GM18858 (cell line): ENCODE results near the gene PTH.

Experiments
- ATAC-seq: cut with Tn5 transposase; IDR thresholded peaks from one replicate; pipeline ENCODE4 v1.9.1; 2021; ENCODE audit not compliant: unreplicated experiment

PTH gene

DNA sequence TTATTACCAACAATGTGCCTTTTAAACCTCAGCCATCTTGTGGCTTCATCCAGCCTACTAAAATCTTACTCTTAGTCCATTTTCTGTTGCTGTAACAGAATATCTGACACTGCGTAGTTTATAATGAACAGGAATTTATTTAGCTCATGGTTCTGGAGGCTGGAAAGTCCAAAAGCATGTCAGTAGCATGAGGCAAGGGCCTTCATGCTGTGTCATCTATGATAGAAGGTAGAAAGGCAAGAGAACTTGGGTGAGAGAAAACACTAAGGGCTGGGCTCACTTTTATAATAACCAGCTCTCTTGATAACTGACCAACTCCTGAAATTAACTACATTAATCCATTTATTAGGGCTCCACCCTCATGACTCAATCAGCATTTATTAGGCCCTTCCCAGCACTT lies 46.3 kb downstream of the PTH start:
- ATAC-seq, result no peak

DNA sequence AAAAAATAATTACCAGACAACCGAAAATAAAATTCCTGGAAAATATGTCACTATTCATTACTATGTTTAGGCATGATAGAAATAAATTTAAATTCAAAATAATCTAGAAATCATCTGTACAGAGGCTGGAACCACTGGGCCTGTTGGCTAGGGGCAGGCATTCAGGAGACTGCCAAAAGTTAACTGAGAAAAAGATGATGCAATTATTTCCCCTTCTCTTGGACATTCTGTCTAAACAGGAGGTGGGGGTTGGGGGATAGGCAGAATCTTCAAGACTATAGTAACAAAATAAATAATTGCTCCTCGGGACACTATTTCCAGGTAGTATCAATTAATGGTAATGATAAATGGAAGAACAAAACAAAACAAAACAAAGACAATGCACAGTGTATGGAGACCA lies 46.9 kb downstream of the PTH start:
- no peak for ATAC-seq

DNA sequence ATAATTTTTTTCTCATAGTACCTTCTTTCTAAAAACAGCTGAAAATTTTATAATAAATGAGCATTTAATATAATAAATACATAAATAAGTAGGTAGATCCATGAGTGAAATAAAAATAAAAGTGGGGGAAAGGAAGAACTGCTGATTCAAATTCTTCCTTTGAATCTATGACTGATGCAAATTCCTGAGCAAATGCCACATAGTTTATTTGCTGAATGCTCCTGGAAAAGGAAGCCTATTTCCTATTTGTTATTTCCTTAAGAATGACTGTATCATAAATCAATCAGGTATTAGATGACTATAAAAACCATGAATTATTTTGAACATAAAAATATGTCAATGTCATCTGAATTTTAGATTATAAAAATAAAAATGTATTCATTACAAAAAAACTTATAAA lies 49.4 kb downstream of the PTH start:
- ATAC-seq, result no peak

DNA sequence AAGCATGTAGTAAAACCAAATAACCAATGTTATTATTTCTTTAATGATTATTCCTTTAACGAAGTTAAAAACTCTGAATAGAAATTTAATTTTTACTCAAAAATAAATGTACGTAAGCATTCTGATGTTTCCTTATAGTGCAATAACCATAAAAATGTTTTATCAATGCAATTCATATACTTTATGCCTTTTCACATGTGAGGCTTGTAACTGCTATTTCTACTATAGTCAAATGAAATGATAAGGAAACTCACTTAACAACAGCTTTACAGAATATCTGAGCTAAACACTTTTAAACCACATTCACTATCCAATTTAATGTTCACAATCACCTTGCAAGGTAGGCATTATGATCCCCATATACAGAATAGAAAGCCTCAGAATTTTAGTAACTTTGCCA lies 50.2 kb downstream of the PTH start:
- no peak for ATAC-seq
